H1 (cell line): ENCODE results near the gene SH2D1B. TPM values are rescaled to one million over a fixed set of nuclear protein-coding genes. Genes with fewer than 3 reads are reported as not detected.

Experiments used
- PHF8 ChIP-seq: fragments of 200-600 bp; sonication (generic); conservative IDR thresholded peaks from 2 replicates; pipeline ENCODE4 v1.7.1; 2012; ENCODE audit warnings: low read depth, mild to moderate bottlenecking, inconsistent platforms, low read length, moderate library complexity
- POLR2AphosphoS5 ChIP-seq: IDR thresholded peaks from 2 replicates; pipeline ENCODE4 v1.6.1; 2011; ENCODE audit warnings: low read depth, low read length
- POU5F1 ChIP-seq: IDR thresholded peaks from 2 replicates; pipeline ENCODE4 v1.6.1; 2011; ENCODE audit warnings: low read depth, mild to moderate bottlenecking, low read length, moderate library complexity
- RFX5 ChIP-seq: IDR thresholded peaks from 2 replicates; pipeline ENCODE4 v1.6.1; 2011; ENCODE audit warnings: low read depth, low read length, improper control_type of control experiment, borderline replicate concordance
- SP2 ChIP-seq: IDR thresholded peaks from 2 replicates; pipeline ENCODE4 v1.6.1; 2012; ENCODE audit warnings: mild to moderate bottlenecking, low read length, inconsistent platforms
- SP4 ChIP-seq: IDR thresholded peaks from 2 replicates; pipeline ENCODE4 v1.6.1; 2012; ENCODE audit warnings: low read length, inconsistent platforms
- polyA plus RNA-seq, 7 experiments: library from polyadenylated mRNA; depleted of rRNA in 3 of 7; stranded (reverse) in 5 of 7; unstranded in 2 of 7; fragments of >200 nt in 5 of 7; fragments of 200-250 nt in 2 of 7; gene quantifications; 1 replicate in 5 of 7; 2 replicates in 1 of 7; 4 replicates in 1 of 7; pipeline versions ENCODE4 v1.2.1 to v1.2.3, GENCODE V29; 2011 to 2013; ENCODE audit warnings: missing spikeins in 2 of 7, mixed read lengths in 2 of 7
- total RNA-seq: library from RNA; stranded (reverse); fragmentation: NEBNext Ultra II Directional; extraction: Animal tissue kit (Norgen Biotek cat#: 25700); gene quantifications from 2 replicates; pipeline ENCODE4 v1.2.1, GENCODE V29; 2021
- TF ChIP-seq, protein P1 (sequence below): fragments of 300-600 bp; sonication (generic); IDR thresholded peaks from 2 replicates; pipeline ENCODE4 v1.7.1; 2012; ENCODE audit warnings: low read length, moderate library complexity, mild to moderate bottlenecking, inconsistent platforms; ENCODE audit not compliant: insufficient replicate concordance
- TF ChIP-seq, protein P2 (sequence below): IDR thresholded peaks from 2 replicates; pipeline ENCODE4 v1.6.1; 2011; ENCODE audit warnings: low read length, improper control_type of control experiment

SH2D1B gene
- total and polyA plus RNA-seq, 2 of the 8 experiments (the other 6 are each of a cell fraction or from before 2014, with no cell fraction given) = not detected

DNA sequence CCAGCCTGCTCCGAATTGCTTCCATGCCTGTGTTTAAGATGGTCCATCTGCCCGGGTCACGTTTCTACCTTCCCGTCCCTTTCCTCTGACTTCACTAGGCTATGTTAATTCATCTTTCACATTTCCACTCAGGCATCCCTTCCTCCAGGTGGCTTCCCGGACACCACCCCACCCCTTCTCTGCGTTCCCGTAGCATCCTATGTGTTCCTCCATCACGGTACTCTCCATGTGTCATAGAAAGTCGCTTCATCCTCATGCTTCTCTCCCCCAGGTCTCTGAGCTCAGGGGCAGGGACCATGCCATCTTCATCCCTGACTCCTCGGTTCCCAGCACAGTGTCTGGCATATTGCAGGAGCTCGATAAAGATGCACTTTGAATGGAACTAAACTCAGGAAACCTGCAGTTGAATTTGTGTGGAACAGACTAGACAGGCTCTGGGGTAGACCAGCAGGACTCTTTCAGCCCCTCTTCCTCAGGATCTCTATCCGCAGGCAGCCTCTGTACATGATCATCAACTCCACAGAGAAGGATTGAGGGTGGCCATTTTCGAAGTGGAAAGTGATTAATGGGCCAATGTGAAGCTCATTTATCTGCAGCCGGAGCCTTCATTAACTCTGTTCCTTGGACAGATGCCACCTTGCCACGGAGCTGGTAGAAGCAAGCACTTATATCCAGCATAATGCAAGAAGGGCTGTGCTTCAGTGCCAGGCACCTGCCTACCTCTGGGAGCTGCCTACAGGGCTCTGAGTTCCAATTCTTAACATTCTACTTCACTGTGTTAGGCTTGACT is 21.3 kb downstream of the SH2D1B start (continued):
- TF ChIP-seq, protein P1, sequence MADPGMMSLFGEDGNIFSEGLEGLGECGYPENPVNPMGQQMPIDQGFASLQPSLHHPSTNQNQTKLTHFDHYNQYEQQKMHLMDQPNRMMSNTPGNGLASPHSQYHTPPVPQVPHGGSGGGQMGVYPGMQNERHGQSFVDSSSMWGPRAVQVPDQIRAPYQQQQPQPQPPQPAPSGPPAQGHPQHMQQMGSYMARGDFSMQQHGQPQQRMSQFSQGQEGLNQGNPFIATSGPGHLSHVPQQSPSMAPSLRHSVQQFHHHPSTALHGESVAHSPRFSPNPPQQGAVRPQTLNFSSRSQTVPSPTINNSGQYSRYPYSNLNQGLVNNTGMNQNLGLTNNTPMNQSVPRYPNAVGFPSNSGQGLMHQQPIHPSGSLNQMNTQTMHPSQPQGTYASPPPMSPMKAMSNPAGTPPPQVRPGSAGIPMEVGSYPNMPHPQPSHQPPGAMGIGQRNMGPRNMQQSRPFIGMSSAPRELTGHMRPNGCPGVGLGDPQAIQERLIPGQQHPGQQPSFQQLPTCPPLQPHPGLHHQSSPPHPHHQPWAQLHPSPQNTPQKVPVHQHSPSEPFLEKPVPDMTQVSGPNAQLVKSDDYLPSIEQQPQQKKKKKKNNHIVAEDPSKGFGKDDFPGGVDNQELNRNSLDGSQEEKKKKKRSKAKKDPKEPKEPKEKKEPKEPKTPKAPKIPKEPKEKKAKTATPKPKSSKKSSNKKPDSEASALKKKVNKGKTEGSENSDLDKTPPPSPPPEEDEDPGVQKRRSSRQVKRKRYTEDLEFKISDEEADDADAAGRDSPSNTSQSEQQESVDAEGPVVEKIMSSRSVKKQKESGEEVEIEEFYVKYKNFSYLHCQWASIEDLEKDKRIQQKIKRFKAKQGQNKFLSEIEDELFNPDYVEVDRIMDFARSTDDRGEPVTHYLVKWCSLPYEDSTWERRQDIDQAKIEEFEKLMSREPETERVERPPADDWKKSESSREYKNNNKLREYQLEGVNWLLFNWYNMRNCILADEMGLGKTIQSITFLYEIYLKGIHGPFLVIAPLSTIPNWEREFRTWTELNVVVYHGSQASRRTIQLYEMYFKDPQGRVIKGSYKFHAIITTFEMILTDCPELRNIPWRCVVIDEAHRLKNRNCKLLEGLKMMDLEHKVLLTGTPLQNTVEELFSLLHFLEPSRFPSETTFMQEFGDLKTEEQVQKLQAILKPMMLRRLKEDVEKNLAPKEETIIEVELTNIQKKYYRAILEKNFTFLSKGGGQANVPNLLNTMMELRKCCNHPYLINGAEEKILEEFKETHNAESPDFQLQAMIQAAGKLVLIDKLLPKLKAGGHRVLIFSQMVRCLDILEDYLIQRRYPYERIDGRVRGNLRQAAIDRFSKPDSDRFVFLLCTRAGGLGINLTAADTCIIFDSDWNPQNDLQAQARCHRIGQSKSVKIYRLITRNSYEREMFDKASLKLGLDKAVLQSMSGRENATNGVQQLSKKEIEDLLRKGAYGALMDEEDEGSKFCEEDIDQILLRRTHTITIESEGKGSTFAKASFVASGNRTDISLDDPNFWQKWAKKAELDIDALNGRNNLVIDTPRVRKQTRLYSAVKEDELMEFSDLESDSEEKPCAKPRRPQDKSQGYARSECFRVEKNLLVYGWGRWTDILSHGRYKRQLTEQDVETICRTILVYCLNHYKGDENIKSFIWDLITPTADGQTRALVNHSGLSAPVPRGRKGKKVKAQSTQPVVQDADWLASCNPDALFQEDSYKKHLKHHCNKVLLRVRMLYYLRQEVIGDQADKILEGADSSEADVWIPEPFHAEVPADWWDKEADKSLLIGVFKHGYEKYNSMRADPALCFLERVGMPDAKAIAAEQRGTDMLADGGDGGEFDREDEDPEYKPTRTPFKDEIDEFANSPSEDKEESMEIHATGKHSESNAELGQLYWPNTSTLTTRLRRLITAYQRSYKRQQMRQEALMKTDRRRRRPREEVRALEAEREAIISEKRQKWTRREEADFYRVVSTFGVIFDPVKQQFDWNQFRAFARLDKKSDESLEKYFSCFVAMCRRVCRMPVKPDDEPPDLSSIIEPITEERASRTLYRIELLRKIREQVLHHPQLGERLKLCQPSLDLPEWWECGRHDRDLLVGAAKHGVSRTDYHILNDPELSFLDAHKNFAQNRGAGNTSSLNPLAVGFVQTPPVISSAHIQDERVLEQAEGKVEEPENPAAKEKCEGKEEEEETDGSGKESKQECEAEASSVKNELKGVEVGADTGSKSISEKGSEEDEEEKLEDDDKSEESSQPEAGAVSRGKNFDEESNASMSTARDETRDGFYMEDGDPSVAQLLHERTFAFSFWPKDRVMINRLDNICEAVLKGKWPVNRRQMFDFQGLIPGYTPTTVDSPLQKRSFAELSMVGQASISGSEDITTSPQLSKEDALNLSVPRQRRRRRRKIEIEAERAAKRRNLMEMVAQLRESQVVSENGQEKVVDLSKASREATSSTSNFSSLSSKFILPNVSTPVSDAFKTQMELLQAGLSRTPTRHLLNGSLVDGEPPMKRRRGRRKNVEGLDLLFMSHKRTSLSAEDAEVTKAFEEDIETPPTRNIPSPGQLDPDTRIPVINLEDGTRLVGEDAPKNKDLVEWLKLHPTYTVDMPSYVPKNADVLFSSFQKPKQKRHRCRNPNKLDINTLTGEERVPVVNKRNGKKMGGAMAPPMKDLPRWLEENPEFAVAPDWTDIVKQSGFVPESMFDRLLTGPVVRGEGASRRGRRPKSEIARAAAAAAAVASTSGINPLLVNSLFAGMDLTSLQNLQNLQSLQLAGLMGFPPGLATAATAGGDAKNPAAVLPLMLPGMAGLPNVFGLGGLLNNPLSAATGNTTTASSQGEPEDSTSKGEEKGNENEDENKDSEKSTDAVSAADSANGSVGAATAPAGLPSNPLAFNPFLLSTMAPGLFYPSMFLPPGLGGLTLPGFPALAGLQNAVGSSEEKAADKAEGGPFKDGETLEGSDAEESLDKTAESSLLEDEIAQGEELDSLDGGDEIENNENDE = no peak
- TF ChIP-seq PHF8 = no peak
- no peak for TF ChIP-seq SP2
- TF ChIP-seq RFX5 = no peak
- TF ChIP-seq POU5F1 = no peak
- no peak for TF ChIP-seq POLR2AphosphoS5
- TF ChIP-seq, protein P2, sequence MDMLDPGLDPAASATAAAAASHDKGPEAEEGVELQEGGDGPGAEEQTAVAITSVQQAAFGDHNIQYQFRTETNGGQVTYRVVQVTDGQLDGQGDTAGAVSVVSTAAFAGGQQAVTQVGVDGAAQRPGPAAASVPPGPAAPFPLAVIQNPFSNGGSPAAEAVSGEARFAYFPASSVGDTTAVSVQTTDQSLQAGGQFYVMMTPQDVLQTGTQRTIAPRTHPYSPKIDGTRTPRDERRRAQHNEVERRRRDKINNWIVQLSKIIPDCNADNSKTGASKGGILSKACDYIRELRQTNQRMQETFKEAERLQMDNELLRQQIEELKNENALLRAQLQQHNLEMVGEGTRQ = no peak
- no peak for TF ChIP-seq SP4
- TF ChIP-seq, all 59 proteins: peak for 0
